Measurements from ENCODE around the gene MYMK. TPM values are rescaled to one million over a fixed set of nuclear protein-coding genes. Genes with fewer than 3 reads are reported as not detected.

The MYMK gene
- total and polyA plus RNA-seq, 8 donors = not detected

DNA sequence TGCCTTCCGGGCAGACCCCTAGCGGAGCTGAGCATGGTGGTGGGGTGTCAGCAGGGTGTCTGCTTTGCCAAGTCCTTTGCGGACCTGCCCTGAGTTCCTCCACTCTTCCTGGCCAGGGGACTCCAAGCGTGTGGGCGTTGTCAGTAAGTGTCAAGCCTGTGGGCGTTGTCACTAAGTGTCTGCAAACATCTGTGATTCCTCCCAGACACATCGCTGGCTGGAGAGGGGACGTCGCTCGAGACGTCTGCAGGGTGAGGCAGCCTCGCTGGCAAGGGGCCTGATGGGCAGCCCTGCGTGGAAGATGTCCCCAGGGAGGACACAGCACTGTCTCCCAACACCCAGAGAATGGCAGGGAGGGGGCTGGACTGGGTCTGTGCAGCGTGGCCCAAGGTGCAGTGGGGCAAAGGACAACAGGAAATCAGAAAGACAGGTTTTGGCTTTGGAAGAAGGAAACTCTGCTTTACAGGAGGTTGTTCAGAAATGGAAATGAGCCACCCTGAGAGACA is 38.6 kb upstream of the MYMK start:
- TF ChIP-seq POLR2A (IDR thresholded peaks at IDR 0.05) (no peak), EP300 (IDR thresholded peaks at IDR 0.05) (no peak), POLR2AphosphoS5 (IDR thresholded peaks at IDR 0.05) (no peak)
- TF ChIP-seq, protein P1, sequence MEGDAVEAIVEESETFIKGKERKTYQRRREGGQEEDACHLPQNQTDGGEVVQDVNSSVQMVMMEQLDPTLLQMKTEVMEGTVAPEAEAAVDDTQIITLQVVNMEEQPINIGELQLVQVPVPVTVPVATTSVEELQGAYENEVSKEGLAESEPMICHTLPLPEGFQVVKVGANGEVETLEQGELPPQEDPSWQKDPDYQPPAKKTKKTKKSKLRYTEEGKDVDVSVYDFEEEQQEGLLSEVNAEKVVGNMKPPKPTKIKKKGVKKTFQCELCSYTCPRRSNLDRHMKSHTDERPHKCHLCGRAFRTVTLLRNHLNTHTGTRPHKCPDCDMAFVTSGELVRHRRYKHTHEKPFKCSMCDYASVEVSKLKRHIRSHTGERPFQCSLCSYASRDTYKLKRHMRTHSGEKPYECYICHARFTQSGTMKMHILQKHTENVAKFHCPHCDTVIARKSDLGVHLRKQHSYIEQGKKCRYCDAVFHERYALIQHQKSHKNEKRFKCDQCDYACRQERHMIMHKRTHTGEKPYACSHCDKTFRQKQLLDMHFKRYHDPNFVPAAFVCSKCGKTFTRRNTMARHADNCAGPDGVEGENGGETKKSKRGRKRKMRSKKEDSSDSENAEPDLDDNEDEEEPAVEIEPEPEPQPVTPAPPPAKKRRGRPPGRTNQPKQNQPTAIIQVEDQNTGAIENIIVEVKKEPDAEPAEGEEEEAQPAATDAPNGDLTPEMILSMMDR (IDR thresholded peaks at IDR 0.05) = no peak
- peaks cover 8 to 36% (median 30%) of the 10 kb centered on the region in 4 donors for H3K4me1 ChIP-seq
- 10 to 22% (median 14%) methylated on average over 8 to 14 of the region's 14 CpGs for WGBS, 5 donors
- H3K36me3 ChIP-seq = no peaks in the 10 kb centered on the region
- H3K27me3 ChIP-seq = peaks cover 0 to 13% (median 0%) of the 10 kb centered on the region in 3 donors
- intact Hi-C loops (cut with DNase I; ENCODE audit: low total_unique reads) = no loop called here
- H3K9me3 ChIP-seq = no peaks in the 10 kb centered on the region
- peak in 1 of 2 donors; percentile 71 for DNase-seq
- peak overlapping the region in 1 of 5 donors; percentile 7 for H3K27ac ChIP-seq
- no peak overlapping the region for H3K4me3 ChIP-seq

DNA sequence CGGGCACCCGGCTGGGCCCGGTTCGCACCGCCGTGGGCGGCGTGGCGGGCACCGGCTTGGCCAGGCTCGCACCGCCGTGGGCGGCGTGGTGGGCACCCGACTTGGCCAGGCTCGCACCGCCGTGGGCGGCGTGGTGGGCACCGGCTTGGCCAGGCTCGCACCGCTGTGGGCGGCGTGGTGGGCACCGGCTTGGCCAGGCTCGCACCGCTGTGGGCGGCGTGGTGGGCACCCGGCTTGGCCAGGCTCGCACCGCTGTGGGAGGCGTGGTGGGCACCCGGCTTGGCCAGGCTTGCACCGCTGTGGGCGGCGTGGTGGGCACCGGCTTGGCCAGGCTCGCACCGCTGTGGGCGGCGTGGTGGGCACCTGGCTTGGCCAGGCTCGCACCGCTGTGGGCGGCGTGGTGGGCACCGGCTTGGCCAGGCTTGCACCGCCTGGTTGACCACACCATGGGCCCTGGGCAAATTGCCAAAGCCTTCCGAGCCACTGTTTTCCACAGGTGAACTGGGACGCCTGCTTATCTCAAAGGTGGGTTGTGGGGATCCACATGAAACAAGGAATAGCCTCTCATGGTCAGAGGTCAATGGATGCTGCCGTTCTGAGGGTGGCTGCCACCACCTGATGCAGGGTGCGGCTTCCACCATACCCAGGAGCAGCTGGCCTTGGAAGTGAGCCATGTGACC is 38.0 kb upstream of the MYMK start:
- Histone ChIP-seq H3K36me3 (no peaks in the 10 kb centered on the region), H3K9me3 (no peaks in the 10 kb centered on the region), H3K27ac (peak overlapping the region in 1 of 5 donors; percentile 7), H3K4me3 (no peak overlapping the region), H3K4me1 (peaks cover 9 to 42% (median 35%) of the 10 kb centered on the region in 4 donors), H3K27me3 (peaks cover 0 to 13% (median 0%) of the 10 kb centered on the region in 3 donors)
- WGBS, 5 donors = 74 to 90% (median 81%) methylated on average over 14 to 48 of the region's 54 CpGs
- DNase-seq = no peak
- TF ChIP-seq EP300 (IDR thresholded peaks at IDR 0.05) = no peak
- TF ChIP-seq POLR2AphosphoS5 (IDR thresholded peaks at IDR 0.05) = no peak
- TF ChIP-seq, protein P1 (IDR thresholded peaks at IDR 0.05) = no peak
- TF ChIP-seq POLR2A (IDR thresholded peaks at IDR 0.05) = no peak
- intact Hi-C loops (cut with DNase I; ENCODE audit: low total_unique reads) = no loop called here

DNA sequence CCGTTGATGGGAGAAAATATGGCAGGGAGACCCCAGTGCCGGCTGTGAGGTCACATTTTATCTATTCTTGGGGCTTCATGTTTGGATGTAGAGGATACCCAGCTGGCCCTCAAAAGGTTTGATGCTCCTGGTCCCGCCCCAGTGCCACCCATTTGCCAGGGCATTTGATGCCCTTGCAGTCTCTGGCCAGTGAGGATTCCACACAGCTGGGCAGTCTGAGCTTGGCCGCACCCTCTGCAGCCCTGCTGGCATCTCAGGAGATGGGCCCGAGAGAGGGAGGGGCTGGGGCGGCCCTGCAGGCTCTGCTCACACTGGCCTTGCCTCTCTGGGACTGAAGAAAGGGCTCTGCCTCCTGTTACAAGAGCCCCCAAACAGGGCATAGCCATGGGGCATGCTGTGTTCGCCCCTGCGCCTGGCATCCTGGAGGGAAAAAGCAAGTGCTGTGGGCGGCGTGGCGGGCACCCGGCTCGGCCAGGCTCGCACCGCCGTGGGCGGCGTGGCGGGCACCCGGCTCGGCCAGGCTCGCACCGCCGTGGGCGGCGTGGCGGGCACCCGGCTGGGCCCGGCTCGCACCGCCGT is 37.3 kb upstream of the MYMK start:
- intact Hi-C loops (cut with DNase I; ENCODE audit: low total_unique reads) = no loop called here
- H3K4me3 ChIP-seq = no peak overlapping the region
- WGBS, 5 donors = 83 to 92% (median 86%) methylated on average over 19 to 28 of the region's 32 CpGs; no CpG with 5 or more reads in 1 of the 5 donors
- no peak for DNase-seq
- no peak for TF ChIP-seq EP300 (IDR thresholded peaks at IDR 0.05)
- TF ChIP-seq POLR2A (IDR thresholded peaks at IDR 0.05) = no peak
- TF ChIP-seq, protein P1 (IDR thresholded peaks at IDR 0.05) = no peak
- TF ChIP-seq POLR2AphosphoS5 (IDR thresholded peaks at IDR 0.05) = no peak
- peaks cover 9 to 47% (median 38%) of the 10 kb centered on the region in 4 donors for H3K4me1 ChIP-seq
- H3K27ac ChIP-seq = no peak overlapping the region
- peaks cover 0 to 13% (median 0%) of the 10 kb centered on the region in 3 donors for H3K27me3 ChIP-seq
- no peaks in the 10 kb centered on the region for H3K36me3 ChIP-seq
- no peaks in the 10 kb centered on the region for H3K9me3 ChIP-seq

DNA sequence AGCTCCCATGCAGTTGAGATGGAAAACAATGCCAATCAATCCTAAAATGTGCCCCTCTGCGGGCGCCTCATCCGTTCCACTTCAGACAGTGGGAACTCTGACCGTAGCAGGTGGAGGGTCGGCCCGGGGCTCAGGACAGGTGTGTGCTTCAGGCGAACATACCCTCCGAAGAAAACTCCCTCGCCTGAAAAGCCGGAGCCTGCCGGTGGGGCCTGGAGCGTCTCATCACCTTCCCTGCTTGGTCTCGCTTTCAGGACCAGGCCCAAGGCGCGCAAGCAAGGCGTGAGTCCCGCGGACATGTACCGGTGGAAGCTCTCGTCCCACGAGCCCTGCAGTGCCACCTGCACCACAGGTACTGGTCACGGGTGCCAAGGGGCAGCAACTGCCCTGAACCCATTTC is 36.2 kb upstream of the MYMK start:
- TF ChIP-seq, protein P1 (IDR thresholded peaks at IDR 0.05) = no peak
- TF ChIP-seq POLR2A (IDR thresholded peaks at IDR 0.05) (no peak), EP300 (IDR thresholded peaks at IDR 0.05) (no peak), POLR2AphosphoS5 (IDR thresholded peaks at IDR 0.05) (no peak)
- DNase-seq = no peak
- no peak overlapping the region for H3K4me3 ChIP-seq
- 89 to 96% (median 92%) methylated on average over 18 to 22 of the region's 22 CpGs for WGBS, 5 donors
- intact Hi-C loops (cut with DNase I; ENCODE audit: low total_unique reads) = no loop called here
- H3K9me3 ChIP-seq = no peaks in the 10 kb centered on the region
- peaks cover 9 to 47% (median 38%) of the 10 kb centered on the region in 4 donors for H3K4me1 ChIP-seq
- H3K27me3 ChIP-seq = peaks cover 0 to 13% (median 0%) of the 10 kb centered on the region in 3 donors
- H3K27ac ChIP-seq = no peak overlapping the region
- H3K36me3 ChIP-seq = no peaks in the 10 kb centered on the region

Data from stomach (tissue), 9 donors.